ENCODE data around the gene ESR2.
"Not testable (repeated sequence)": the region's sequence is repeated elsewhere in the genome, so short reads cannot be mapped to it uniquely, and the experiment has no call there.

ESR2 gene

GRCh38 chr14:64324895-64325294 lies 30.7 kb upstream of the ESR2 start:
- H3K9me2 ChIP-seq (replicated peaks; ENCODE audit: control insufficient read depth, low read length), result no peaks in the 10 kb centered on the region
- H3F3A ChIP-seq (ENCODE audit: control insufficient read depth, insufficient read depth), result no peaks in the 10 kb centered on the region
- H3K9me3 ChIP-seq (ENCODE audit: control insufficient read depth, insufficient read depth, low read length), result no peaks in the 10 kb centered on the region
- H3K27me3 ChIP-seq (ENCODE audit: control insufficient read depth, low read length), result no peaks in the 10 kb centered on the region
- no peaks in the 10 kb centered on the region for H3K4me1 ChIP-seq (ENCODE audit: control insufficient read depth, low read length)
- no peak overlapping the region for H3K4me2 ChIP-seq (ENCODE audit: low read length)
- TF ChIP-seq CTCF (IDR thresholded peaks at IDR 0.05; ENCODE audit: low read depth, low read length, poor library complexity, severe bottlenecking) (no peak), EZH2phosphoT487 (IDR thresholded peaks at IDR 0.05; ENCODE audit: borderline replicate concordance, low read length) (no peak)
- no peak overlapping the region for H3K27ac ChIP-seq (ENCODE audit: low read depth, low read length)
- no peak overlapping the region for H3K4me3 ChIP-seq (ENCODE audit: low read length)
- no peaks in the 10 kb centered on the region for H3K79me2 ChIP-seq (ENCODE audit: control insufficient read depth, low read length)
- H4K20me1 ChIP-seq (ENCODE audit: control insufficient read depth, insufficient read depth, low read depth, low read length), result no peaks in the 10 kb centered on the region
- no peaks in the 10 kb centered on the region for H3K36me3 ChIP-seq (ENCODE audit: control insufficient read depth, low read length)

- no peak overlapping the region for H3K27ac ChIP-seq (ENCODE audit: low read depth, low read length)
- H3K4me3 ChIP-seq (ENCODE audit: low read length), result no peak overlapping the region
- no peaks in the 10 kb centered on the region for H3K79me2 ChIP-seq (ENCODE audit: control insufficient read depth, low read length)
- H3K9me3 ChIP-seq (ENCODE audit: control insufficient read depth, insufficient read depth, low read length), result no peaks in the 10 kb centered on the region
- TF ChIP-seq CTCF (IDR thresholded peaks at IDR 0.05; ENCODE audit: low read depth, low read length, poor library complexity, severe bottlenecking), result no peak
- no peak for TF ChIP-seq EZH2phosphoT487 (IDR thresholded peaks at IDR 0.05; ENCODE audit: borderline replicate concordance, low read length)
- H3K4me1 ChIP-seq (ENCODE audit: control insufficient read depth, low read length), result no peaks in the 10 kb centered on the region
- H3F3A ChIP-seq (ENCODE audit: control insufficient read depth, insufficient read depth), result no peaks in the 10 kb centered on the region
- H3K9me2 ChIP-seq (replicated peaks; ENCODE audit: control insufficient read depth, low read length), result no peaks in the 10 kb centered on the region
- H3K4me2 ChIP-seq (ENCODE audit: low read length), result no peak overlapping the region
- no peaks in the 10 kb centered on the region for H4K20me1 ChIP-seq (ENCODE audit: control insufficient read depth, insufficient read depth, low read depth, low read length)
- H3K27me3 ChIP-seq (ENCODE audit: control insufficient read depth, low read length), result no peaks in the 10 kb centered on the region
- H3K36me3 ChIP-seq (ENCODE audit: control insufficient read depth, low read length), result no peaks in the 10 kb centered on the region
Observed at GRCh38 chr14:64324461-64324860, 30.3 kb upstream of the ESR2 start.

GRCh38 chr14:64320362-64320761 lies 26.2 kb upstream of the ESR2 start:
- not testable (repeated sequence) for H3K4me2 ChIP-seq (ENCODE audit: low read length); H3K9me3 ChIP-seq (ENCODE audit: control insufficient read depth, insufficient read depth, low read length); H3F3A ChIP-seq (ENCODE audit: control insufficient read depth, insufficient read depth); H3K79me2 ChIP-seq (ENCODE audit: control insufficient read depth, low read length); H3K36me3 ChIP-seq (ENCODE audit: control insufficient read depth, low read length); H3K9me2 ChIP-seq (replicated peaks; ENCODE audit: control insufficient read depth, low read length); H3K4me1 ChIP-seq (ENCODE audit: control insufficient read depth, low read length); H4K20me1 ChIP-seq (ENCODE audit: control insufficient read depth, insufficient read depth, low read depth, low read length); H3K27ac ChIP-seq (ENCODE audit: low read depth, low read length); H3K27me3 ChIP-seq (ENCODE audit: control insufficient read depth, low read length); H3K4me3 ChIP-seq (ENCODE audit: low read length)

GRCh38 chr14:64318695-64319094 lies 24.5 kb upstream of the ESR2 start:
- H3K9me2 ChIP-seq (replicated peaks; ENCODE audit: control insufficient read depth, low read length); H3K4me1 ChIP-seq (ENCODE audit: control insufficient read depth, low read length); H3K79me2 ChIP-seq (ENCODE audit: control insufficient read depth, low read length): not testable (repeated sequence)

More at GRCh38 chr14:64318695-64319094, 24.5 kb upstream of the ESR2 start:
- not testable (repeated sequence) for H3K27ac ChIP-seq (ENCODE audit: low read depth, low read length); H3K4me3 ChIP-seq (ENCODE audit: low read length); H4K20me1 ChIP-seq (ENCODE audit: control insufficient read depth, insufficient read depth, low read depth, low read length); H3F3A ChIP-seq (ENCODE audit: control insufficient read depth, insufficient read depth); H3K4me2 ChIP-seq (ENCODE audit: low read length); H3K36me3 ChIP-seq (ENCODE audit: control insufficient read depth, low read length); H3K9me3 ChIP-seq (ENCODE audit: control insufficient read depth, insufficient read depth, low read length); H3K27me3 ChIP-seq (ENCODE audit: control insufficient read depth, low read length)

All from DOHH2 (cell line).